ENCODE results near the gene COL19A1.
"Not testable (repeated sequence)": the region's sequence is repeated elsewhere in the genome, so short reads cannot be mapped to it uniquely, and the experiment has no call there.

Gene COL19A1

DNA sequence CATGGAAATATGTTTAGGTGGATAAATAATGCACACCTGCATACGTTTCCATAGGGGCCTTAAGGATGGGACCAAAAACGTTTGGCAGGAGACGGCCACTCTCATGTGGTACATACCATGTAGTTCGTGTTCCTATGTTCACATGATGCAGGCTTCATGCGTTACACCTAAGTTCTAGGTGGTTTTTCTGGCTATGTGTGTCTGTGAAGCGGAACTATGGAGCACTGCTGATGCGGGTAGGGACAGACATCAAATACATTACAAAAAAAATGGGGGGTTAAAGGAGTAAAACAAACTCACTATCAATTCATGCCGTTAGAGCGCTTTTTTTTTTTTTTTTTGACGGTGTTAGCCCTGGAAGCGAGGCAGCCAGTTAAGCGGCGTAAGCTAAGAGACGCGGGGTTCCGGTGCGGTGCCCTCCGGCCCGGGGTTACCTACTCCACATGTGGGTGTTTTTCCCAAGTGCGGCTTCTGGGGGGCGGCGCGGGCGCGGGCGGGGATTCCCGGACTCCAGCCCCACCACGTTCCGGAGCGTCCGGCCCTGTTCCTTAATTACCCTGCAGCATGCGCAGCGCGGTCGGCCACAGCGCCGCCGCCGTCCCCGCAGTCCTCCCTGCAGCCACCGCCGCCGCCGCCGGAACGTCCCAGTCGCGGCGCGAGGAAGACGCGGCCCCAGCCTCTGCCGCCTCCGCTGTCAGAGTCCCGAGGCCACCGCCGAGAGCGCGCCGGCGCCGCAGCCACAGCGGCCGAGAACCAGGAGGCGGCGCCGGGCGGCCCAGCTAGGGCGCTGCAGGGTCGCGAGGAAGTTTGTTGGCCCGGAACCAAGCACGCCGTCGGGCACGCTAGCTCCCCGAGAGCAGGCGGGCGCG lies 648 bp downstream of the COL19A1 start:
- DNase-seq, result peak; percentile 82

DNA sequence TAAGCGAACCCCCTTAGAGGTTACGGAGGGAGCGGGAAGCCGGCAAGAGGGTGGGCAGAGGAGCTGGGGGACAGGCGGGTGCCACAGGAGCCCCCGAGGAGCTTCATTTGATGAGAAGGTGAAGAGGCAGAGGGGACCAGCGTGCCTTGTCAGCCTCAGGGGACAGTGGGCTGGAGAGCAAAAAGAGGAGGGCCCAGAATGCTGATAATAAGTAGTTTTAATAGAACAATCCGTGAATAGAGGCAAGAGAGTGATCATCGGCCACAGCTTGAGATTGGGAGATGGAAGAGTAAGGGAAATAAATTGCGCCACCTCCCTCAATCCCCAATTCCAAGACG lies 1.3 kb downstream of the COL19A1 start:
- no peak for DNase-seq

DNA sequence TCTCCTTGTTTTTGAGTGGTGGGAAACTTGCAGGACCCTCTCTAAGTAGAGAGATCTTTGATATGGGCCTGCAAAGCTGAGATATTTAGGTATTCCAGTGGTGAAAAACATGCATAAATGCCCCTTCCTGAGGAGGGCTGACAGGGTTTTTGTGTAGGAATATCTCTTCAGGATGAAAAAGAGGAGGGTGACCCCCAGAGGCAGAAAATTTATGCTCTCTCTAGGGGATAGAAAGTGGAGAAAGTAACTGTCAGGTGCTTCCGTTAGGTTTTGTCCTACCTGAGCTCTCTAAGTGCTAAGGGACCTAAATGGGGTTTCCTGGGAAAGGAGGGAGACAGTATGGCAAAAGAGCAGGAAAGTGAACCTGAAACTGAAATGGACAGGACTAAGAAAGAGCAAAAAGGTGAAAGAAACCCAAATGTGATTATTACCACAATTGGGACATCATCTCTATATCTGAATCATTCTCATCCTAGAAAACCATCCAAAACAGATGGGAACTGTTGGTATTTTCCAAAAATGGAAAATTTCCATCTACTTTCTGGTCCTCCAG lies 2.0 kb downstream of the COL19A1 start:
- no peak for DNase-seq

DNA sequence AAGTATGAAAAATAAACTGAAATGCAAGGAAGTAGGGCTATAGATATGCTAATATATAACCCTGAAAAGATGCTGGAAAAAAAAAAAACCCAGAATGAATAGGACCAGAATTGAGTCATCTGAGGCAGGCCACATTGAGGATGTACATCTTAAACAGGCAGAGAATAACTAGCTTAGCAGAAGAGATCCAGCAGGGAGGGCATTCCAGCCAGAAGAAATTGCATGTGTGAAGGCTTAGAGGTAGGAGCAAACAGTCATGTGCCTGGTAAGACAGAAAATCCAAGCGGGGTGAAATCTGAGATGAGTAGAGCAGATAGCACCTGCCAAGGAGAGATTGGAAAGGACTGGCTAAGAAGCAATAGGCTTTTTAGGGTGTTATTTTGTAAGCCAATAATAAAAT lies 2.6 kb downstream of the COL19A1 start:
- DNase-seq, result no peak

DNA sequence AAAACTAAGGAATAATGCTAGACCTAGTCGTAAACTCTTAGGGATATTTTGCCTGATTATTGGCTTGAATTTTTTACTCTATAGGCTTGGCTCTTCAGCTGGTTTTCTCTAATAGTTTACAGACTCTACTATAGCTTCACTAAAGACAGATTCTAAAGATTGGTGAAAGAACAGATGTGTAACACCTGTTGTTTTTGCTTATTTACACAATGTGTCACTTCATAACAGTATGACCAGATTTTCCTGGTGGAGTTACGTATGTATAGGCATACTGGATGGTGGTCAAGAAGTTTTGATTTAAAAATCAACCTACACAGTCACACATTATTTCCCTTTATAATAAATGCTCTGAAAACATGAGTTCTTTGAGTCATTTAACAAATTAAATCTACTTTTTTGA lies 4.8 kb downstream of the COL19A1 start:
- DNase-seq, result no peak

DNA sequence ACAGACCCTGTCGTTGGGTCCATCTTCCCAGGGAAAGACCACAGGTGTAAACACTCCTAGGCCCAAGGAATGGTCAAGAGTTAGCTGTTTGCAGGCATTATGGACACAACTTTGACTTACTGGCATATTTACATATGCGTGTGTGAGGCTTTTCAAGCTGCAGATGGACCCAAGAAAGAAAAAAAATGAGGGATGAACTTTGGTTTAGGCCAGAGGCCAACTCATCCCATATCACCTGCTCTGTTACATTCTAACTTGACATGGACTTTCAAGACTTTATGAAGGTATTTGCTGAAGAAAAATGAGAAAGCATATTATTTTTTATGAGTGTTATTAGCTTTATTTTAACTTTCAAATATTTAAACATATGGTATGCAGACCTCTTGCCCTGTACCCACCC lies 6.9 kb downstream of the COL19A1 start:
- no peak for DNase-seq

DNA sequence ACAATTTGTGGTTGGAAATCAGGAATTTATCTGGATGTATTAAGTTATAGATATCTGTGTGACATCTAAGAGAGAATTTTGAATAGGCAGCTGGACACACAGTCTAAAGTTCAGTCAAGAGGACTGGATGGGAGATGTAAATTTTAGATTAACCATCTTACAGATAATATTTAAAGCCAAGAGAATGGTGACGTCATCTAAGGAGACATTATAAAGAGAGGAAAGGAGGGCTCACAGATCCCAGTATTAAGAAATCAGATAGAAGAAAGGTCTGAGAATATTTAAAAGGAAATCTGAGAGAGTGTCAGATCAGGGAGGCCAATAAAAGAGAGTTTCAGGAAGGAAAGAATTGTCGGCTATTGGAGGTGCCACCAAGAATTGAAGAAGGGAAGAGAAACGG lies 9.4 kb downstream of the COL19A1 start:
- no peak for DNase-seq

DNA sequence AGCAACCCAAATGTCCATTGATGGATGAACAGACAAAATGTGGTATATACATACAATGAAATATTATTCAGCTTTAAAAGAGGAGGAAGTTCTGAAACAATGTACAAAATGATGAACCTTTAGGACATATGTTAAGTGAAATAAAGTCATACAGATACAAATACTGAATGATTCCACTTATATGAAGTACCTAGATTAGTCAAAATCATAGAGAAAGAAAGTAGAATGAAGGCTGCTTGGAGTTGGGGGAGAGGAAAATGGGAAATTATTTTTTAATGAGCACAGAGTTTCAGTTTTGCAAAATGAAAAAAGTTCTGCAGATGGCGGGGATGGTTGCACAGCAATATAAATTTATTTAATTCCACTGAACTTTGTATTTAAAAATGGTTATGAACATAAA lies 12.4 kb downstream of the COL19A1 start:
- no peak for DNase-seq

DNA sequence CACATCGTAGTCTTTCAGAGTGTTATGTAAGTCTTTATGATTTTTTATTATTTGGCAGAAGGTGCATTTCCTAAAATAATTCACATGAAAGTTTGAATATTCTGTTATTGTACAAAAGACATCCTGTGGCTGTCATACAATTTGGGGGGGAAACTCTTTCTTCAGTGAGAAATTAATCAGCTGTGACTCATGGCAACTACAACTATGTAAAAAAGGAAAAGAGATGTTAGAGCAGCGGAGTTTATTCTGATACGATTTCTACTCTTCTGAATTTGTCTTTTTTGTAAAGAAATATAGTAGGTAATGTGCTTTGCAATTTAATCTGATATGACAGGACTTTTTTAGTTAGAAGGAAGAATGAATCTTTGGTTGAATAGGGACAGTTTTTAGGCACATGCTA lies 14.2 kb downstream of the COL19A1 start:
- DNase-seq, result no peak

DNA sequence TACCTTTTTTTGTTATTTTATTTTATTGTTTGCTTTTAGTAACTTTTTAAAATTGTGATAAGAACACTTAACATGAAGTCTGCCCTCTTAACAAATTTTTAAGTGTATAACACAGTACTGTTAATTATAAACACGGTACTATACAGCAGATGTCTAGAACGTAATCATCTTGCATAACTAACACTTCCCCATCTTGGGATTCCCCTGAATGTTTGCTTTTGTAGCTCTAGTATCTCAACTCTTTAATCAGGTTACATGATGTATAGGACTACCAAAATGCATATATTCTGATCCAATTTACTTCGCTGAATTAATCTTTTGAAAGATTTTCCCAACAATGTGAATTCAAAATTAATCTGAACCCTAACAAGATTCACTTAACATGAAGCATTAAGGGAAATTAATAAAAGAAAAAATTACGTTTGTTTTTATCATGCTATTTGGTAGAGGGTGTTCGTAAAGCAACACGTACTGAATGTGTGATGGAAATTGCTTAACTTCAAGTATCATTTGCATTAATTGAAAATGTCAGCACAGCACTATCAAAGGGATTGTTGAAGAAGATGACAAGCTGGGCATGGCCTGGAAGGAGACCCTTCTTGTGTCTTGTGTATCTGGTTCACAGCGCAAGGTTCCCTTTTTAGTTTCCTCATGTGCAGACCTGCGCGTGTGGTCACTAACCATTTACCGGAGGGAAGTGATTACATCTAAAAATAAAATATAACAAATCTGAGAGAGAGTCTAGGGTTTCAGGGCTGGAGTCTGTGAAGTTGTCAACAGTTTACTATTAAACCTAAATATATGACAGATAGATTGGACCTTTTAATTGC lies 15.2 kb downstream of the COL19A1 start:
- DNase-seq, result no peak

DNA sequence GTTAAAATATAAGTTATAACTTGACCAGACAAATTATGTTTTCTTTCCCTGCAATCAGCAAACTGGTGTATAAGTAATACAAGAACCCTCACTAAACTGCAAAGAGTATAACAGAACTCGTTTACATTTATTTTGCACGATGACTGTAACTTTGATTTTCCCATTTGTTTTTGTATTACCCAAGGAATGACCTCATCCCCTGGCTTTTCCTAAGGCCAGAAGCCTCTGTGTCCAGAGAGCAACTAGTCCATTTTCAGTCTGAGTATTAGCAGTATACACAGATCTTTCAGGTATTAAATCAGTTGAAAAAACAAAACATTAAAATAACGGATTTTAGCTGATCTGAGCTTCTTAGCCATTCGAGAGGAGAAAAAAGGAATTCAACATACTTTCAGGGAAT lies 17.2 kb downstream of the COL19A1 start:
- no peak for DNase-seq

DNA sequence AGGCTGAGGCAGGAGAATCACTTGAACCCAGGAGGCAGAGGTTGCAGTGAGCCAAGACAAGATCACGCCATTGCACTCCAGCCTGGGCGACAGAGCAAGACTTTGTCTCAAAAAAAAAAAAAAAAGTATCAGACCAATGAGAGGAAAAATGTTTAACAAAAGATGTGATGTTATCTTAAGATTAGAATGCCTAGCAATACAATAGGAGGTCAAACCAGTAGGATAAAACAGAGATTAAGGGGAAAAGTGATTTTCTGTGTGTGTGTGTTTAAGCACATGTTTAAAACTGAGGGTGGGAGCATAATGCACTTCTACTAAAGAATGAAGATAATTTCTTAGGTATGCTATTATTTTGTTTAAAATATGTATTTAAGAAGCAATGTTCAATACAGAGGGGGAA lies 17.9 kb downstream of the COL19A1 start:
- DNase-seq, result no peak

DNA sequence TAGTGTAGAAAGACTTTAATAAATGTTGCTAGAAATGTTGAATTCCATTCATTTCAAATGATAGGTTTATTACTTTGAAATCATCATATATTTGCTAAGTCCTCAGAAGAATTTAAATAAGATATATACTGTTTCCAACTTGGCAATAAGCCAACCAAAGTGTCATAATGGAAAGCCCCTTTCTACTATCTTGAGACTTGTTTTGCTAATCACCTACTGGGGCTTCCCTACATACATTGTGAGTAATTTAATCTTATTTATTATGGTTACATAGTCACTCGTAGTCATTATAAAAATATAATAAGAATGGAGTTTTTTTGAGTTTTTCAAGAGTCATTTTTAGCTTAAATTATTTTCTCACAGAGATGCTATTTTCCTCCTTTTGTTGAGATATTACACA lies 20.7 kb downstream of the COL19A1 start:
- DNase-seq, result no peak

DNA sequence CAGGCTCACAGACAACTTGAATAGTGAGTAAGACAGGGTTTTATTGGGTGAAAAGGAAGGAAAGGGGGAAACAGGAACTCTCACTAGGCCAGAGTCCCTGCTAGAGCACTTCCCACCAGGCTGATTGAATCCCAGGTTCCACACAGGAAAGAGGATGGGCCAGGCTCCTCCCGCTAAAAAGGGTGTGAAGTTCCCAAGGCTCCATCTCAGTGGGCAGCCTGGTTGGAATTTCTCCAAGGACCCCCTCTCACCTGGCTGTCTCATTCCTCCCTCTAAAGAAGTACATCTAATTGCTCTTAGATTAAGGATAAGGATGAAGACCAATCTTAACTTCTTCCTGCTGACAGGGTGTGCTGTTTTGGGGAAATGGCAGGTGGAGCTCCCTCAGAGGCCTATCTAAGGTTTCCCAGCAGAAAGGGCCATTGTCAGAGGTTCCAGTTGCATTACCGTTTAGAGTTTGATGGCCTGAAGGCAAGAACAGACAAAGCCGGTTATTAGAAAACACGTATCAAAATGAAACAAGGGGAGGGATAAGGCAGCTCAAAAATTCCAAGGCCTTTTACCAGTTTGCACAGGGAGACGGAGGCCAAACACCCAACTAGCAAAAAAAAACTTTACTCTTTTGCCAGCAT lies 21.5 kb downstream of the COL19A1 start:
- DNase-seq, result no peak

DNA sequence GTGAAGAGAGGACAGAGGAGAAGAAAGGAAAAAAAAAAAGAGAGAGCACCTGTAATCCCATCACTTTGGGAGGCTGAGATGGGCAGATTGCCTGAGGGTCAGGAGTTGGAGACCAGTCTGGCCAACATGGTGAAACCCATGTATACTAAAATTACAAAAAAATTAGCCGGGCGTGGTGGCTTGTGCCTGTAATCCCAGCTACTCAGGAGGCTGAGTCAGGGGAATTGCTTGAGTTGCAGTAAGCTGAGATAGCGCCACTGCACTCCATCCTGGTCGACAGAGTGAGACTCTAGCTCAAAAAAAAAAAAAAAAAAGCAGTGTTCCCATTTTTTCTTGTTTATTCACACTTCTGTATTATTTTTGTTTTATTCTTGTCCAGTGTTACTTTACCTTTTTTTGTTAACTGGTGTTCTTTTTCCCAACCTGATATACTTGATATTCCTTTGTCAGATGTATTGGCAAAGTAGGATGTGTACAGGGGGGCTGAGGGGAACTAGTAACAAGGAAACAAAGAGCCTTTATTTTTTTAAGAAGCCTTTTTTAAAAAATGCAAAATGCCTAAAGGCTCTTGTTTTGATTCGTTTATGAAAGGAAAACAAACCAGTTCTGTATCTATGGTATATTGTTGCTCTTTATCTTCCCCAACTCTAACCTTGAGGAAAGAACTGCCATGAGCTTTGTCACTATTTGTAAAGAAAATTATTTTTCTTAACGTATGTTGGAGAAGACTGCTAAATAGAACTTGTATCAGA lies 22.3 kb downstream of the COL19A1 start:
- DNase-seq, result no peak

DNA sequence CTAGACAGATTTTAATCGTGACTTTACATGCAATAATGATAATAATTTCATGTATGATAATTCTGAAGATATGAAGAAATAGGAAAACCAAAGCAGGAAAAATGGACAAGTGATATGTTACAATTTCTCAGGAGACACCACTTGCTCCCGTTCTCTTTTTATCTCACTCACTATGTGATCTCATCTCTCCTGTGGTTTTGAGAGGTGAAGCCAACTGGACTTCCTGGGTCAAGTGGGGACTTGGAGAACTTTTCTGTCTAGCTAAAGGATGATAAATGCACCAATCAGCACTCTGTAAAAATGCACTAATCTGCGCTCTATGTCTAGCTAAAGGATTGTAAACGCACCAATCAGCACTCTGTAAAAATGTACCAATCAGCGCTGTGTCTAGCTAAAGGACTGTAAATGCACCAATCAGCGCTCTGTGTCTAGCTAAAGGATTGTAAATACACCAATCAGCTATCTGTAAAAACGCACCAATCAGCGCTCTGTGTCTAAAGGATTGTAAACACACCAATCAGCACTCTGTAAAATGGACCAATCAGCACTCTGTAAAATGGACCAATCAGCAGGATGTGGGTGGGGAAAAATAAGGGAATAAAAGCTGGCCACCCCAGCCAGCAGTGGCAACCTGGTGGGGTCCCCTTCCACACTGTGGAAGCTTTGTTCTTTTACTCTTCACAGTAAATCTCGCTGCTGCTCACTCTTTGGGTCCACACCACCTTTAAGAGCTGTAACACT lies 23.0 kb downstream of the COL19A1 start:
- not testable (repeated sequence) for DNase-seq

DNA sequence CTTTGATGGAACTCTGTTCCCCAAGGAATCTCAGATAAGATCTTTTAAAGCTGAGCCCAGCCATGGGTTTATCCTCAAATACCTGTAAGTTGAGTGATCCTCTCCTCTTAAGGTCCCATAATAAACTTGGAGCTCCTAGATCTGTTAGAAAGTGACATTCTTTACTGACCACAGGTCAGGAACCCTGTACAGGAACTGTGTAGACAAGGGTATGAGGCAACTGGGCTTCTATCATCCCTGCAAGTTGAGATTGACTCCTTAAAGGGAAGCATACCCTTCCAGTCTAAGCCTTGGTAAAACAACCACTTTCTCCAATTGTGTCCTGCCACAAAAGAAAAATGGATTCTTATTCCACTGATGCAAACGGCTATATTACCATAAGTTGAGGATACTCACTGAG lies 26.2 kb downstream of the COL19A1 start:
- DNase-seq, result not testable (repeated sequence)

DNA sequence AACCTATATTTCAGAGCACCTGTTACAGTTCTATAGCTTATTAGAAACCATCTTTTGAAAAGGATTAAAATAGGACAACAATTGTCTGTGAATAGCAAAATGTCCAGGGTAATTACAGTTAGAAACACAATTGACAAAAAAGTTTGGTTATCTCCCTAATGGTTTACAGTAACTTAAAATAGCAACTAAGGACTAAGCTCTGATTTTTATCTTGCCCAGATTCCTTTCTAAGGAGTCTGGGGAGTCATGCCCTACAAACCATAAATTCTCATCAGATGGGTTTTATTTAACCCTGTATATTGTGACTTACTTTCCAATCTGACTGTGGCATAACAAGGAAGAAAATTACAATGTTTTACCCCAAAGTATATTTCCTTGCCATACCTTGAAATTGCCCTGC lies 26.9 kb downstream of the COL19A1 start:
- DNase-seq, result not testable (repeated sequence)

DNA sequence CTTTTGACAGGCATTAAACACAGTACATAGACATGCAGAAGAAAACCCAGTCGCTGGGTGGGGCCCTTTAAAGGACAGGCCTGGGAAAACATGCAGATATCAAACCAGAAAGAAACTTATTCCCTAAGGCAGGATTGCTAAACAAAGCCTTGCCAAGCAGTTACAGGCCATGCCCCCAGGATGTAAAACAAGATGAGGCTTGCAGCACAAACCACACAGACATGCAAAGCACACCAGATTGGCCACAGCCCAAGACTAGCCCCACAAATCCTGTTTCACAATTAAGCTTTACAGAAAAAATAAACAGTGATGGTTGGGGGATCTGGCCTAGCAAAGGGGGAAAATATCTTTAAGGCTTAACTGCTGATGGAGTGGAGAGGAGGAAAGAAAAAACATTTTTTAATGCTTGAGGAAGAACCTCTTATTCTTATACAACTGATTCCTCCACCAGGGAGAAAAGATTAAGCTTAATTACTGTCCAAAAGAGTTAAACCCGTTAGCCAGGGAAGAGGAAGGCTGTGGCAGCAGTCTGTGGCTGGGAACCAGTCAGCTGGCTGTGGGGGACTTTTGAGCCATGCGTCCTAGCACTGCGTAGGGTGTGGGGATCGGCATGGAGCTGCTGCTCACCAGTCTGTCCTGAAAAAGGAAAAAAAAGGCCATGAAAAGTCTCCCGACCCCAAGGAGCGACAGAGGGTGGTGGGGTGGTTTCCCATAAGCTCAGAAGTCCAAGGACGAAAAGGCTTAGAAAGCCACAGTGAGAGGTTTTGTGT lies 28.4 kb downstream of the COL19A1 start:
- no peak for DNase-seq

DNA sequence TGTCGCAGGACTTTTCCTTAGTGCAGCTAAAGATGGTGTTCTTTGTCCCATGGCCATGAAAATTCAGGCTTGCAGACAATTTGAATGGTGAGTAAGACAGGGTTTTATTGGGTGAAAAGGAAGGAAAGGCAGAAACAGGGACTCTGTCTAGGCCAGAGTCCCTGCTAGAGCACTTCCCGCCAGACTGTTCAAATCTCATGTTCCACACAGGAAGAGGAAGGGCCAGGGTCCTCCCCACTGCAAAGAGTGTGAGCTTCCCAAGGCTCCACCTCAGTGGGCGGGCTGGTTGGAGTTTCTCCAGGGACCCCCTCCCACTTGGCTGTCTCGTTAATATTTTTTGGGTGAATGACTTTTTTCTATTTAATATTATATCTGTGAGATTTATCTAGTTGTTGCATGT lies 29.0 kb downstream of the COL19A1 start:
- DNase-seq, result no peak

DNA sequence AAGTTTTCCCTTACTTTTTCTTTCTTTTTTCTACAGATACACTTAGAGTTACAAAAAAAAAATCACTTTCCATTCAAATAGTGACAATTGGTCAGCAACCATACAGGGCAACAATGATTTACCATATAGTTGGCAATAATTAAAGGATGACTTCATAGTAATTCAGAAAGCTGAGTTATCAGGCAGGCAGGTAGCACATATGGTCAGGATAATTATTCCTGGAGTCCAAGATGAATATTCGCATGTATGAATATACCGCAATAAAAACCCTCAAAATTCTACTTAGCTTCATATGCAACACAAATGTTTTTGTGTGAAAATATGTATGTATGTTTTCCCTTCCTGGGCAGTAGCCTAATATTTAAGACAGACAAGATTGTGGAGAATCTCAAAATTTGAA lies 34.5 kb downstream of the COL19A1 start:
- DNase-seq, result no peak
